ENCODE results near the gene TEX19.

DNA sequence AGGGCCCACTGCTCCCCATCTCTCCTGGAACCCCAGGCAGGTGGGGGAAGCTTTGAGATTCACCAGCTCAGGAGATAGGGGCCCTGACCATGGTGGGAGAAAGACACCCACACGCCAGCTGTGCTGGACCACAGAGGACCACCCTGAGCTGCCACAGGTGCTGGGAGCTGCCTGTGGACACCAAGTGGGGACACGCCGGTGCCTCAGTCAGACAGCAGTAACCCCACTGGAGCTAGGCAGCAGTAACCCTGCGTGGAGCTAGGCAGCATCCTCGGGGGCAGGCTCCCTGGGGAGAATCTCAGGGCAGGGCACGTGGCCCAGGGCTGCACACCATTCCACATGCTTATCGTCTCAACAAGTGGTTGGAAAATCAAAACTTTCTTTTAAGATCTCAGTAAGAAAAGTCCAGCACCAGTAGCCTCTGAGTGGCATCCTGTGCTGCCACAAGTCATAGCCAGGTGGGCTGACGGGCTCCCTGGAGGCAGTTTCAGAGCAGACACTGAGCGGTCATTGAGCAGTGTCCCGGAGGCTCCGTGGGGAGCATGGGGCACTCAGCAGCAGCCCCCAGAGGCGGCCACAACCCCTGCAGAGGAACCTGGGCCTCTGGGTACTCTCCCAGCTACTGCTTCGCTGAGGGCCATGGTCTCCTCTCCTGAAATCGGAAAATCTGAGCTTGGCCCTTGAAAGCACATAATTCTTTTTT lies 51.1 kb downstream of the TEX19 start:
- TF ChIP-seq, protein P1, sequence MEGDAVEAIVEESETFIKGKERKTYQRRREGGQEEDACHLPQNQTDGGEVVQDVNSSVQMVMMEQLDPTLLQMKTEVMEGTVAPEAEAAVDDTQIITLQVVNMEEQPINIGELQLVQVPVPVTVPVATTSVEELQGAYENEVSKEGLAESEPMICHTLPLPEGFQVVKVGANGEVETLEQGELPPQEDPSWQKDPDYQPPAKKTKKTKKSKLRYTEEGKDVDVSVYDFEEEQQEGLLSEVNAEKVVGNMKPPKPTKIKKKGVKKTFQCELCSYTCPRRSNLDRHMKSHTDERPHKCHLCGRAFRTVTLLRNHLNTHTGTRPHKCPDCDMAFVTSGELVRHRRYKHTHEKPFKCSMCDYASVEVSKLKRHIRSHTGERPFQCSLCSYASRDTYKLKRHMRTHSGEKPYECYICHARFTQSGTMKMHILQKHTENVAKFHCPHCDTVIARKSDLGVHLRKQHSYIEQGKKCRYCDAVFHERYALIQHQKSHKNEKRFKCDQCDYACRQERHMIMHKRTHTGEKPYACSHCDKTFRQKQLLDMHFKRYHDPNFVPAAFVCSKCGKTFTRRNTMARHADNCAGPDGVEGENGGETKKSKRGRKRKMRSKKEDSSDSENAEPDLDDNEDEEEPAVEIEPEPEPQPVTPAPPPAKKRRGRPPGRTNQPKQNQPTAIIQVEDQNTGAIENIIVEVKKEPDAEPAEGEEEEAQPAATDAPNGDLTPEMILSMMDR (IDR thresholded peaks at IDR 0.05; ENCODE audit: insufficient read depth, low read length), result no peak
- TF ChIP-seq POLR2AphosphoS5 (IDR thresholded peaks at IDR 0.05; ENCODE audit: low read depth) (no peak), GABPA (IDR thresholded peaks at IDR 0.05; ENCODE audit: low read depth) (no peak)

Data from HL-60 (cell line).